Measurements from ENCODE around the gene GJA5.

Gene GJA5

GRCh38 chr1:147787765-147788164, 27.4 kb upstream of the GJA5 start:
- Histone ChIP-seq H3F3A (ENCODE audit: low read depth) (no peaks in the 10 kb centered on the region), H3K9me3 (ENCODE audit: insufficient read depth, low read depth, low read length) (no peaks in the 10 kb centered on the region), H3K4me1 (ENCODE audit: insufficient read depth, low read length, poor library complexity, severe bottlenecking) (no peaks in the 10 kb centered on the region), H3K79me2 (ENCODE audit: insufficient read depth, low read length) (no peaks in the 10 kb centered on the region), H3K36me3 (ENCODE audit: insufficient read depth, low read length) (no peaks in the 10 kb centered on the region), H3K27me3 (ENCODE audit: insufficient read depth, low read length, poor library complexity, severe bottlenecking) (no peaks in the 10 kb centered on the region), H3K9me2 (replicated peaks; ENCODE audit: low read depth, low read length) (no peaks in the 10 kb centered on the region), H4K20me1 (ENCODE audit: insufficient read depth, low read length, poor library complexity, severe bottlenecking) (no peaks in the 10 kb centered on the region), H3K4me3 (ENCODE audit: low read length, poor library complexity, severe bottlenecking) (no peak overlapping the region), H3K9ac (ENCODE audit: low read depth, low read length, poor library complexity, severe bottlenecking) (no peak overlapping the region), H2AFZ (ENCODE audit: low read length) (no peak overlapping the region), H3K4me2 (ENCODE audit: low read depth, low read length, poor library complexity, severe bottlenecking) (no peak overlapping the region)
- TF ChIP-seq EZH2phosphoT487 (IDR thresholded peaks at IDR 0.05; ENCODE audit: borderline replicate concordance) = no peak
- no peak for TF ChIP-seq CTCF (conservative IDR thresholded peaks at IDR 0.05; ENCODE audit: low read length)

GRCh38 chr1:147786536-147786935, 26.1 kb upstream of the GJA5 start:
- H3F3A ChIP-seq (ENCODE audit: low read depth) = no peaks in the 10 kb centered on the region
- no peaks in the 10 kb centered on the region for H3K9me2 ChIP-seq (replicated peaks; ENCODE audit: low read depth, low read length)
- TF ChIP-seq EZH2phosphoT487 (IDR thresholded peaks at IDR 0.05; ENCODE audit: borderline replicate concordance) (no peak), CTCF (conservative IDR thresholded peaks at IDR 0.05; ENCODE audit: low read length) (no peak)
- no peaks in the 10 kb centered on the region for H3K9me3 ChIP-seq (ENCODE audit: insufficient read depth, low read depth, low read length)
- H3K4me2 ChIP-seq (ENCODE audit: low read depth, low read length, poor library complexity, severe bottlenecking) = no peak overlapping the region
- H3K79me2 ChIP-seq (ENCODE audit: insufficient read depth, low read length) = no peaks in the 10 kb centered on the region
- H3K4me3 ChIP-seq (ENCODE audit: low read length, poor library complexity, severe bottlenecking) = no peak overlapping the region
- no peaks in the 10 kb centered on the region for H3K36me3 ChIP-seq (ENCODE audit: insufficient read depth, low read length)
- no peak overlapping the region for H3K9ac ChIP-seq (ENCODE audit: low read depth, low read length, poor library complexity, severe bottlenecking)
- no peaks in the 10 kb centered on the region for H3K27me3 ChIP-seq (ENCODE audit: insufficient read depth, low read length, poor library complexity, severe bottlenecking)
- H2AFZ ChIP-seq (ENCODE audit: low read length) = no peak overlapping the region
- H4K20me1 ChIP-seq (ENCODE audit: insufficient read depth, low read length, poor library complexity, severe bottlenecking) = no peaks in the 10 kb centered on the region
- no peaks in the 10 kb centered on the region for H3K4me1 ChIP-seq (ENCODE audit: insufficient read depth, low read length, poor library complexity, severe bottlenecking)

GRCh38 chr1:147785794-147786506, 25.5 kb upstream of the GJA5 start:
- no peaks in the 10 kb centered on the region for H3K27me3 ChIP-seq (ENCODE audit: insufficient read depth, low read length, poor library complexity, severe bottlenecking)
- no peaks in the 10 kb centered on the region for H4K20me1 ChIP-seq (ENCODE audit: insufficient read depth, low read length, poor library complexity, severe bottlenecking)
- TF ChIP-seq CTCF (conservative IDR thresholded peaks at IDR 0.05; ENCODE audit: low read length) (no peak), EZH2phosphoT487 (IDR thresholded peaks at IDR 0.05; ENCODE audit: borderline replicate concordance) (no peak)
- H3K4me1 ChIP-seq (ENCODE audit: insufficient read depth, low read length, poor library complexity, severe bottlenecking) = no peaks in the 10 kb centered on the region
- no peaks in the 10 kb centered on the region for H3K79me2 ChIP-seq (ENCODE audit: insufficient read depth, low read length)
- no peaks in the 10 kb centered on the region for H3K36me3 ChIP-seq (ENCODE audit: insufficient read depth, low read length)
- H2AFZ ChIP-seq (ENCODE audit: low read length) = no peak overlapping the region
- no peak overlapping the region for H3K4me2 ChIP-seq (ENCODE audit: low read depth, low read length, poor library complexity, severe bottlenecking)
- H3F3A ChIP-seq (ENCODE audit: low read depth) = no peaks in the 10 kb centered on the region
- no peak overlapping the region for H3K9ac ChIP-seq (ENCODE audit: low read depth, low read length, poor library complexity, severe bottlenecking)
- H3K4me3 ChIP-seq (ENCODE audit: low read length, poor library complexity, severe bottlenecking) = no peak overlapping the region
- no peaks in the 10 kb centered on the region for H3K9me2 ChIP-seq (replicated peaks; ENCODE audit: low read depth, low read length)
- no peaks in the 10 kb centered on the region for H3K9me3 ChIP-seq (ENCODE audit: insufficient read depth, low read depth, low read length)

All from Loucy (cell line).